Embryonic facial prominence (tissue), 1 donor: ENCODE data around the gene GANAB.
A peak's percentile ranks its signal among the peaks of the same experiment; 100 is the strongest.
"Not testable (repeated sequence)": the region's sequence is repeated elsewhere in the genome, so short reads cannot be mapped to it uniquely, and the experiment has no call there.

Source experiments
- DNase-seq: peaks from one replicate; pipeline ENCODE4 v3.0.0-alpha.2; 2016; ENCODE audit errors: extremely low spot score

The GANAB gene

GRCh38 chr11:62601372-62602140, 44.9 kb downstream of the GANAB start, which contains the start of gene MTA2:
TSS of gene MTA2 (minus strand) at chr11:62601865. CDS start at chr11:62601450, 415 bp downstream.
- peak; percentile 97 for DNase-seq

- no peak for DNase-seq
Observed at GRCh38 chr11:62601122-62601371, 45.4 kb downstream of the GANAB start.

GRCh38 chr11:62600367-62601121, 45.9 kb downstream of the GANAB start:
- no peak for DNase-seq

- DNase-seq = no peak
Observed at GRCh38 chr11:62599901-62600300, 46.5 kb downstream of the GANAB start.

GRCh38 chr11:62599069-62599696, 47.2 kb downstream of the GANAB start:
- DNase-seq = peak; percentile 88

GRCh38 chr11:62595124-62595523, 51.3 kb downstream of the GANAB start:
- DNase-seq = no peak

- DNase-seq = no peak
Observed at GRCh38 chr11:62593434-62594044, 52.9 kb downstream of the GANAB start.

GRCh38 chr11:62592989-62593421, 53.4 kb downstream of the GANAB start:
- DNase-seq = no peak

- DNase-seq = no peak
Observed at GRCh38 chr11:62592146-62592815, 54.1 kb downstream of the GANAB start.

GRCh38 chr11:62591448-62592145, 54.8 kb downstream of the GANAB start, which contains the start of gene TUT1:
TSS of gene TUT1 (minus strand) at chr11:62591523. CDS start at chr11:62591485, 38 bp downstream.
- peak; percentile 98 for DNase-seq

GRCh38 chr11:62588966-62589637, 57.3 kb downstream of the GANAB start:
- no peak for DNase-seq

GRCh38 chr11:62585356-62585755, 61.1 kb downstream of the GANAB start:
- DNase-seq = not testable (repeated sequence)

- not testable (repeated sequence) for DNase-seq
Observed at GRCh38 chr11:62581735-62582134, 64.7 kb downstream of the GANAB start.

GRCh38 chr11:62580959-62581715, 65.3 kb downstream of the GANAB start:
- no peak for DNase-seq

- no peak for DNase-seq
Observed at GRCh38 chr11:62579252-62579651, 67.2 kb downstream of the GANAB start.

GRCh38 chr11:62578541-62578940, 67.9 kb downstream of the GANAB start:
- no peak for DNase-seq

GRCh38 chr11:62577046-62577714, 69.2 kb downstream of the GANAB start:
- no peak for DNase-seq

- DNase-seq = no peak
Observed at GRCh38 chr11:62575837-62576236, 70.6 kb downstream of the GANAB start.

- DNase-seq = no peak
Observed at GRCh38 chr11:62575156-62575555, 71.3 kb downstream of the GANAB start.
